ENCODE results near the gene DAB1.

Gene DAB1

DNA sequence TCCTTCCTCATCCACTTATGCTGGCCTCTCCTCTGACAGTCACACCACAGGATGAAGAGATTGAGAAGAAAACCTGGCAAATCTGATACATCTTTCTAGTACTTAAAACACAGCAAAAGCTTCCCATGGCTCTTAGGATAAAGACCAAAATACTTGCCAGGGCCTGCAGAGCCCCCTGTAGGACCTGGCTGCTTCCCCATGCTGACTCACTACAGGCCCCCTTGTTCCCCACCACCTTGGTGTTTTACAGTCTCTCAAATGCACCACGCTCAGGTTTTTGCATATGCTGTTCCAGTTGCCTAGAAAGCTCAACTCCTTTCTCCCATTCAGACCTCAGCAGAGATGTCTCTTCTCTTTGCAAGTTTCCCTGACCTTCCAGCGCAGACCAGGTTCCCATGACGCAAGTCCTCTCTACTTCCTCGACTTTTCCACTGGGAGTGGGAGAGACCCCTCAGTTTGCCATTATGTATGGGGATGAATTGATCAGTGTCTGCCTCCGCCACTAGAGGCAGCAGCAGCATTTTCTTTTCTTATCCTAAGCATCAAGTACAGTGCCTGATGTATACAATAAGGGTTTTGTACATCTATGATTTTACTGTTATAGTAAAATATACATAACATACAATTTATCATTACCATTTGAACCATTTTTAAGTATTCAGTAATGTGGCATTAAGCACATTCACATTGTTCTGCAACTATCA lies 344.3 kb downstream of the DAB1 start:
- DNase-seq (ENCODE audit: low read depth in 2 of 2): no peak

DNA sequence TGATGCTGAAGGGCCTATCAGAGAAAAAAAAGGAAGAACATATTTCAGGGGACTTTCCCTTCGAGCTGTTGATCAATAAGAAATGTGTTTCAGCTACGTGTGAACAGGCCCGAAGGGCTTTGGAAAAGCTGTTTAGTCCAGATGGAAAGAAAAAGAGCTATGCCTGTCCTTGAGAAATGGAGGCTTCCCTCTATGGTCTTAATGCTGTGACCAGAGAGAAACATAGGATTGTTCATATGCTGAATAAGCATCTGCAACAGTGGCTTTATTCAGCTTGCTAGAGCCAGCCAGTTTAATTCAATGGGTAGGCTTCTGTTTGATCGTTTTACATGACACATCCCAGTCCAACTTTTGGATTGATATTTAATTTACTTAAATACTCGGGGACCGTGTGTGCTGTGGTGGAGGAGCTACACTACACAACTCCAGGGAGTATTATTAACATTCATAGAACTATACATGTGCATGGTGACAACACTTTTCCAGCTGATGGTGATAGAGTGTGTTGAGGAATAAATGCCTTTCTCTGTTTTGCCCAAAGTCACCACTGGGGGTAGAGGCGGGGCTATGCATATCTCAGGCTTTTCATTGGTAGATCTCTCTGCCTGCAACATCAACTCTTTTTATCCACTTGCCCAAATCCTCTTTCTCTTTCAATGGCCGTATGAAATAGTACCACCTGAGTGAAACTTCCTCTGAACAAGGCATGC lies 351.3 kb downstream of the DAB1 start:
- DNase-seq (ENCODE audit: low read depth in 2 of 2): no peak

DNA sequence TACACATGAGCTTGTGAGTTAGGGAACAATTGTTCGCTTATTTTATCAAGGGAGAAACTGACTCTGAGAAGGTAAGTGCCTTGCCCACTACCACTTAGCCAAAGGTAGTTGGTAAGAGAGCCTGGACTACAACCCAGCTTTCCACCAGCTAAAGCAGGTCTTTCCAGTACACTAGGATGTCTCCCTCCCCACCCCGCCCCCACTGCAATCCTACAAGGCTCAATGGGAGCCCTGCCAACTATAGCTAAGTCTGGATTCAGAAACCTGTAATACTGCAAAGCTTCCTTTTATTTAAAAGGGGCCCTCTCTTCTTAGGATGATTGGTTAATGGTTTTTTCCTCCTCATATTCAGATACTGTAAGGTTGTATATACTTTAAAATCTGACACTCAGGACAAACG lies 356.0 kb downstream of the DAB1 start:
- no peak for DNase-seq (ENCODE audit: low read depth in 2 of 2)

DNA sequence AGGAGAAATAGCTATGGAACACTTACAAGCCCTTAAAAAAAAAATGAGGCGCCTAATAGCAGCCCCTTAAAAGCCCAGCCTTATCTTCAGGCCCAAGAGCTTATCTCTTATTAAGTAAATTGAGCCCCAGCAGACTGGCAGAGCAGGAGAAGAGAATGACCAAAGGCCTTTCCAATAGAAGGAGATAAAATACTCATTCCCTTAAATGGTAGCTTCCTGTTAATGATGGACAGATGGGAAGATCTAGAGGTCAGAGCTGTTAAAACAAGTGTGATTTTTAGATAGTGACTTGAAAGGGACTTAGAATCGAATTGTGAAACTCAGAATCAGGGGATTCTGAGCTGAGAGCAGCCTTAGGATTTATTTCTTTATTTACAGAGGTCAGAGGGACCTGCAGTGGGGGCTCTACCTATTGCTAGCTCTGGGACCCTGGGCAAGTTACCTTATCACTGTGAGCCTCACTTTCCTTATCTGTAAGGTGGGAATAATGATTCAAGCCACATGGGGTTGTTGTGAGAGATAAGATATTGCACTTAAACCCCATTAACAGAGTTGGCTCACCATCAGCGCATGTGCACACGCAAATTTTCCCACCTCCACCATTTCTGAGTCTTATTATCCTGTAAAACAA lies 356.8 kb downstream of the DAB1 start:
- DNase-seq (ENCODE audit: low read depth in 2 of 2): no peak

DNA sequence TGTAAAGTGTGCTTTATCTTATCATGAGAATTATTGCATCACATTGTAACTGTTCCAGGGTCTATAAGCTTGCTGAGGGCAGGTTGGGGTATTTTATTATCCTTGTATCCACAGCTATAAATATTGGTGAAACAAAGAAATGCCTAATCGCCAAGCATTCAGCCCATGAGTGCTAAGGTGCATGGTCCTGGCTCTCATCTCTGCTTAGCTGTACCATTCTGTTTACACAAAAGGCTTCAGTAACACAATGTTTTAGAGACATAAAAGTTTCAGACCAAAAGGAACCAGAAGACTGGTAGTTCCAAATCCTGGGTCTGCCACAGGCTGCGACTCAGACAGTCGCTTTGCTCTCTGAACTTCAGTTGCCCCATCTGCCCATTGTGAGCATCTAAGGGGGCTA lies 358.4 kb downstream of the DAB1 start:
- no peak for DNase-seq (ENCODE audit: low read depth in 2 of 2)

DNA sequence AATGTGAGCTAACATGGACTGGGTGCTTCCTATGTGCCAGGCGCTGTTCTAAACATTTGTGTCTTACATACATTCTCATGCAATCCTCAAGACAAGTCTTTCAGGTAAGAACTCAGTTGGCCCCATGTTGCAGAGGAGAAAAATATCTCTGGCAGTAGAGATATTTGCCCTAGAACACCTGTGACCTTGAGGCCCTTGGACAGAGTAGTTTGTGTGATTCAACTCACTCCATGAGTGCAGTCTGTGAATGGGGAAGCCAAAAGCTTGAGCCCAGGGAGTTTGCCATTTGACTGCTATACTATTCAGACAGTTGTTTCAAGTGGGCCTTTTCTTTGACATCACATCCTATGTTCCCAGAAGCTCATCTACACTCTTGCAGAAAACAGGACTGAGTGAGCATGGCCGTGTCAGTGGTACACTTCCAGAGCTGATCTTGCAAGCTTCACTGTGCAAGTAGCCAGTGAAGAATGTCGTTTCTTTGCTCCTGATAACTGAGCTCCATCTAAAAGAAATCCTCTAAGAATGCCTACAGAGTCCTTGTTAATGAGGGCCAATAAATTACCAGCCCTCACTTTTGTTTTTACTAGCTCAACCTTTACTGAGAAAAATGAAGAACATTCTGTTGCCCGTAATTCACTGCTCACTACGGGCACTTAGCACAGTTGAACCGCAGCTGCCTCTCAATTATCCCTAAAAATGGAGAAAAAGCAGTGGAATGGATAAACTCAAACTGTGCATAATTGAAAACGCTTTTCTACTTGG lies 359.3 kb downstream of the DAB1 start:
- DNase-seq (ENCODE audit: low read depth in 2 of 2): no peak

DNA sequence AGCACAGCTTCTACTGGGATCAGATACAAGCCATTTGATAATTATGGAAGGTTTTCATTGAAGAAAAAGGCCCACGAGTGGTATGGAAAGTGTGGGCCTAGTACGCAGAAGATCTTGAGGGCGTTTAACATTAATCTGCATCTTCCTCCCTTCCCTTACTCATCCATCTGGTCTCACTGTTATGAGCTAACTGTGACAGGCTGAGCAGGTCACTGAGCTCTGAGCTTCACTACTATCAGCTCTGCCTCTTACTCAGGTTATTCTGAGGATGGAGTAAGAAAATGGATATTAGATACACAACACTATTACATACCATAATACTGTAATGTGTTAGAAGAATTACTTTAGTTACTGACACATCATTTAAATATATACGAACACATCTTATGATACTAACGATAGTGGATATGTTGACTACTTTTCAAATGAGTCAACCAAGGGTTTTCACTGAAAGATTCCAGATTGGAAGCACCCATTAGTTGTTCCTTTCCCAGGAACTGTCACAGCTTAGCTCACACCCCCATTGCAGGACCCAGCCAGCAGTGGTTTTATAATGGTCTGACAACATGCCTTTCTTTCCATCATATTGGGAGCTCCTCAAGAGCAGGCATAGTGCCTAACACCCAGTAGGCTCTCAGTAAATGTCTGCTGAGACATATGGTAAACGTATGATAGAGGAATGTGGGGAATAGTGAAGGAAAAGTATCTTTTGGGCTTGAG lies 360.3 kb downstream of the DAB1 start:
- no peak for DNase-seq (ENCODE audit: low read depth in 2 of 2)

DNA sequence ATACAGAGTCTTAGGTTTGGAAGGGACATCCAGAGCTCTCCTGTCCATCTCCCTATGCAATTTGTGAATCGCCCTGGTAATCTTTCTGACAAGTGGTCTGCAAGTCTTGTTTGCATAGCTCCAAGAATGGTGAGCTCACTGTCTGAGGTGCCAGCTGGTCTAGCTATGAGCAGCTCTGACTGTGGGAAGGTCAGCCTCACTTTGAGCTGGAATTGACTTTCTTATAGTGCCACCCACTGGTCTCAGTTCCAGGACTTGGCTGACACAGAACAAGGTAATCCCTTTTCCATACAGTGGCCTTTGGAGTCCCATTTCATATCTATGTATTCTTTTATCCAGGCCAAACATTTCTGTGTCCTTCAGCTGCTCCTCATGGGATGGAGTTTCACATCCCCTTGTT lies 362.5 kb downstream of the DAB1 start:
- DNase-seq (ENCODE audit: low read depth in 2 of 2): no peak

DNA sequence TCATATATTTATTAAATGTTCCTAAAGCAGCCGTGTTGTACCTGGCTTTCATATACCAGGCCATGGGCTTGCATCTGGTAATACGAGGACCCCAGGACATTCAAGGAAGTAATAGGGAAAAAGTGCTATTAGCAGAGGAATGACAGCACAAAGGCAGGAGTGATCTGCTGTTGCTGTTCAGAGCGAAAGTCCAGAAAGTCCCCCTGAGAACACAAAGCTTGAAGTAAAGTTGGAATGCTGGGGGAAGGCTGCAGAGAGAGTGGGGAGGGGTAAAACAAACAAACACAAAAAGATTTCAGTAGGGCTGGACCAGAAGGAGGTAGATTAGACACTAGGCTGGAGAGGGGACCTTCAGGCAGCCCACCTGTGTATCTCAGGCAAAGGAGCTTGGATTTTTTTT lies 363.4 kb downstream of the DAB1 start:
- no peak for DNase-seq (ENCODE audit: low read depth in 2 of 2)

DNA sequence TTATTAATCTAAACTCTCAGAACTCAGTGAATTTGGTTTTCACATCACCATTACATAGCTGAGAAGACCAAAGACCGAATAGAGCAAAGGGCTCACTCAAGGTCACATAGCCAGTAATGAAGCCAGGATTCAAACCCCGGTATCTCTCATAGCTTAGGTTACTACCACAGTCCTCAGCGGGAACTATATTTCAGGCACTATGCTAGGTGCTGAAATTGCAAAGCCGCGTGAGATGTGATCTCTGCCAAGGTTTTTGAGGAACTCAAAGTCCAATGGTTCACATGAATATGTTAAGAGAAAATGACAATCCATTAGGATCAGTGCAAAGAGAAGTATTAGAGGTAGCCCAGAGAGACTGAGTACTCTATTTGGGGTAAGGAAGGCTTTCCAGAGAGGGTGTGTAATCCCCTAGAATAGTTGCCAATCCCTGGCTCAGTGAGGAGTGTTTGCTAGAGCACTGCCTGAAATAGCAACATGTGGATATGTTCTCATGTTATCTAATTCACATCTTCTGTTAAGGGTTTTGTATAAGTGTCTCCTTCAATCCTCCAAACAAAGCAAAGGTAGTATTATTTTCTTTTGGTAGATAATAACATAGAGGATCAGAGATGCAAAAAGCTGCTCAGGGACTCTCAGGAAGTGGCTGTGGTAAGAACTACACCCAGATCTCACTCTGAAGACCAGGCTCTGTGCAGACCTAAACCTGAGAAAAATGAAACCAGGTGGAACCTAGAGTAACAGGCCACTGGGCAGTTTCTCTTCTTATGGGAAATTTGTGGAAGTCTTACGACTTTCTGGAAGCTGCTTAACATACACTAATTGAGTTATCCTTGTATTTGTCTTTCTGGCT lies 365.0 kb downstream of the DAB1 start:
- DNase-seq (ENCODE audit: low read depth in 2 of 2): no peak

DNA sequence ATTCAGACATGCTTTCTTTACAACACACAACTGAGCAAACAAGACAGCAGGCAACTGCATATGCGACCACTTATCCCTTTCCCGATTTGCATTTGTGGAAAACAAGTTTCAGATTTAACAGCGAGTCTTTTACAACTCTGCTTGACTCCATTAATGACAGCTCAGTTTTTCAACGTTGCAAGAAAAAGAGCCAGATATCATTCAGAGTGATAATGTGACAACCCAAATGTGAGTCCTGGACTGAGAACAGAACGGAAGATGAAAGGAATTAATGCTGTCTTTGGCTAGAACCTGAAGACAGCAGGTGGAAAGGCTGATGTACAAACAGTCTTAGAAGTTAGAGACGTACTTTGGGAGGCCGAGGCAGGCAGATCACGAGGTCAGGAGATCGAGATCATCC lies 375.0 kb downstream of the DAB1 start:
- no peak for DNase-seq (ENCODE audit: low read depth in 2 of 2)

DNA sequence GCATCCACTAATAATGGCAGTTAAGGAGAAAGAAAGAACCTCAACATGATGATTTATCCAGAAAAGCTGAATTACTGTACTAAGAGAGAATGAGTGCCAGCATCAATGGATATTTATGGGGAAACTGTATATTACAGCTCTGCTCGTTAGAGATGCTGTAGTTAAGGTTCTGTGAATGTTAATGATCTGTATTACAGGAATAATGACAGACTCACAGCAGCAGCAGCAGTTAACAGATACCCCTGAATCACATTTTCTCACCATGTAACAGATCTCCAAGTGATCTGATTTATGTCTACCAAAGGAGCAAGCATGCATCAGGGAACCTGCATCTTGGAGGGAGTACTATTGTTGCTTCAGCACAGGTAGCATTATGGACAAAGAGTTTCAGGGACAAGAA lies 377.4 kb downstream of the DAB1 start:
- DNase-seq (ENCODE audit: low read depth in 2 of 2): no peak

DNA sequence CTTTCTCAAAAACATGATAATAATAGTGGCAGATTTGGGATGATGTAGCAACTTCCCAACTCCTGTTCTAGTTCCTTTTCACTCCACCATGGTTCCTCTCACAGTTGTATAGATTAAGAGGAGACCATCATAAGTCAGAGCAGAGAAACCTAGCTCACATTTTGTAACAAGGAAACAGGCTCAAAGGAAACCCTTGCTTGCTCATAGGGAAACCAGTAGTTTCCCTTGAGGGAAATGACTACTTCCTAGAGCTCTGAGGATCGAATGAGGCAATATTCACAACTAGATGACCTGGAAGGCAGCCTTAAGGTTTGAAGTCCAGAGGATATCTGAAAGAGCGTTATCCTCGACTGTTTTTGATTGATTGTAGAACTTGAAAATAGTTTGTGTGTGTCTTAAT lies 382.0 kb downstream of the DAB1 start:
- DNase-seq (ENCODE audit: low read depth in 2 of 2): no peak

DNA sequence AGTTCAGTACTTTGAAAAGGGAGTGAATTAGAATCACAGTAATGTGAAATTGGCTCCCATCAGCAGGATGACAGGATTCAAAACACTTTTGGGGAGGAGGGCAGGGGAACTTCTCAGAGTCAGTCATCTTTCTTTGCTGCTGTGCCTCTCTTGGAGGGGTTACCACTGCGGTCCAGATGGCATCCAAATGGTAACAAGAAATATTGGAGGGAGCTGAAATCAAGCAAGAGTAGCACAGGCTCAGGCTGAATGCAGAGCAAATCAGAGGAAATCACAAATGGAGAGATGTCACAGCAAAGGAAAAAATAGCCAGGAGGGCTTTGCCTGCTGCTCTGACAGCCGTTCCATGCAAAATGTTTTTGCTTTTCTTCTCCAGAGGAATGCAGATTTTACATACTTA lies 383.0 kb downstream of the DAB1 start:
- DNase-seq (ENCODE audit: low read depth in 2 of 2): no peak

DNA sequence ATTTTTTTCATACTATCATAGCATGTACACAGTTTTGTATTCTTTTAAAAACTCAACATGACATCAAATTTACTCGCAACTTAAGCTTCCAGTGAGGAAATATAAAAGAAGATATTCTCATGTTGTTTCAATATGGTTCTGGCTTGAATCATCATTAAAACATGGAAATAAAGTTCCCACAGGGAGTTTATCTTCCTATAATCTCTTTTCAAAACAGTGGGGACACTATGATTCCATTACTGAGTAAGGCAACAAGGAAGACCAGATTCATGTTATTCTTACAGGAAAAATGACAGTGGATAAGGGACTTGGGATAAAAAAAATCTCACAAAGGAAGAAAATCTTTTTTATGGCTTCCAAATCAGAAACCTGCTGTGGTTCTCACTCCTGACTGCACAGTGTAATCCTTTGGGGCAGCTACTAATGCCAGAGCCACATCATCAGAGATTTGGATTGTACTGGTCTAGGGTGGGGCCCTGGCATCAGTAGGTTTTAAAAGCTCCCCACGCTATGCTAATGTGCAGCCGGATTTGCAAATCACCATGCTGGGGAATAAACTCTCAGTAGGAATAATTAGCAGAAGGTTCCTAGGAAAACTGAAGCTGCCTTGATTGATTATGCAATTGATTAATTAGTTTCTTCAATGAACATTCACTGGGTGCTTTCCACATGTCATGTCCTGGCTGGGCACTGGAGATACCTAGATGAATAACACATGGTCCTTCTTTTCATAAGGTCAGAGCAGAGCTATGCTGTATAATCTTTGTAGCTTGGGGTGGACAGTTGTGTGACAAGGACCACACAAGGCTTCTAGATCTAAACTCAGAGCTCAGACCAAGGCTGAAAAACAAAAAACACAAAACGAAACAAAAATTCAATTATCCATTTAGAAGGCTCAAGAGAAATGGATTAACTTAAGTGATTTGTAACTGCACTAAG lies 386.9 kb downstream of the DAB1 start:
- DNase-seq (ENCODE audit: low read depth in 2 of 2): no peak

DNA sequence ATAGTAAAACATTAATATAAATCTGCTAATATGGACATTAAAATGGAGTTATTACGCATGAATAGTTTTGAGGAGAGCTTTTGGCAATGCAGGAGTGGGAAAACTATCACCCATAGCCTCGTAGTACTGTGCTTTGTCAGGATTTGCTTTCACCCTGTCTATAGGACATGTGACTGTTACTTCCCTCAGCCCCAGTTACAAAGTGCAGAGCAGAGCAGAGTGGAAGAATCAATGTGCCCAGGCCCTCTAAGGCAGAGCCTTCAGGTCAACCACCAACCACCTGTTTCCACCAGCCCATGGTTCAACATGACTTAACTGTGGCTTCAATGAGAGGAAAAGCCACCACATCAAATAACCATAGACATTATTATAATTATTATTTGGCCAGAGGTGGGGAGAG lies 389.1 kb downstream of the DAB1 start:
- no peak for DNase-seq (ENCODE audit: low read depth in 2 of 2)

DNA sequence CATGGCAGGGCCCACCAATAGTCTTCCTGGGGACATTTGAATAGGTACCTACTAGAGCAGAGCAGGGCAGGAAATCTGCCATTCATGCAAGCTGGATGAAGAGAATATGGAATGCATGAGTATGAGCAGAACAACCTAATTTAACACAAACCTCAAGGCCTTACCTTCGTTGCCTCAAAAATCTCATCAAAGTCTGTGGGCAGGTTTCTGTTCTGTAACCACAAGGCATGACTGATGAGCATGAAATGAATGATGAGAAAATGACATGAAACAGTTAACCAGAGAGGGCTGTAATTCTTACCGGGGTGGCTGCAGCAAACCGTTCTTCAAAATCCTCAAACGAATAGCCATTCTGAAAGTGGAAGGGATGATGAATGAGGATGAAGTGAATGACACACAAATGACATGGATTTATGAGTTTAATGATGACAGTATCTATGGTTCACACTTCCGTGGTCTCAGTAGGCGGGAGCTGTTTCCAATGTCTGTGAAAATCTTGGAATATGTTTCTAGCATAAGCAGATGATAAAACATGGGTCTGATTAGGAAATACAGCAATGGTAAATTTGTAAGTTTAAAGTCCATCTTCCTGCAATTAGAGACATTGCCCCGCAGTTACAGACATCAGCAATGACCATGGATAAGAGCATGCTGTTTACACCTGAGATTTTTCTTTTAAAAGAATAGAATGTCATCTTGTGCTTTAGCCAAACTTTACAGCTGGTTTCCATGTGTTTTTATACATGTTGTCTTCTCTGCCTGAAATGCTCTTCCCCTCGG lies 390.4 kb downstream of the DAB1 start:
- DNase-seq (ENCODE audit: low read depth in 2 of 2): no peak

DNA sequence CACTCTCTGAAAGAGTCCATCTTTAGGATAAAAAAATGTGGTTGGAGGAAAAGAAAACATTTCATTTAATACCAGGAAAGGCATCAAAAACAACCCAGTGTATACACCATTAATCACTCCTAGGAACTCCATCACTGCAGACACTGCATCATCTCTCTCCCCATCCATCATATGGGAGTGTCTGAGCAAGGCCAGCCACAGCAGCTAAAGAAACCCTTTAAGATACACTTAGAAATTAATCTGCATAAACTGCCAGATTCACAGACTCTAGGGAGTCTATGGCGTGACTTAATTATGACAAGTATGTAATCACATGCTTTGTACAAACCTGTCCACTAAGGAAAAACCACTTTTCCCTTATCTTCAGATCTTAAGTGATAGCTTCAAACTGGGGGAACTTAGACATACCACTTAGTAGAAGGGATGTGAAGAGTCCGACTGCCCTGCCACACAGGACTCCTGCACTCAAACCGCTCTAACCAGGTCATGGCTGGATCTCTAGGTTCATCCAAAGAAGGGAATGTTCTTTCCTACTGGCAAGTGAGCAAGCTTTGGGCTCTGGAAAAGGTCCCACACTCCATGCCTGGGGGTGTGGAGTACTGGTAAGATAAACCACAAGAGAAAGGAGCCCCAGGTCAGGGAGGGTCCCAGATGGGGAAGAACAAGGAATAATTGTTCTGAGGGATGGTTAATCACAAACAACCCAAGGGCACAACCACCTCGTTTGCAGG lies 397.1 kb downstream of the DAB1 start:
- no peak for DNase-seq (ENCODE audit: low read depth in 2 of 2)

Data from stimulated activated CD8-positive, alpha-beta memory T cell treated with anti-CD3 and anti-CD28 coated beads, Interleukin-7, amount 100 ng/mL, for 1 hour (primary cell).